Omental fat pad (tissue), 4 donors: Measurements from ENCODE around the gene RAB6C. TPM values are rescaled to one million over a fixed set of nuclear protein-coding genes. Genes with fewer than 3 reads are reported as not detected.
"Not testable (repeated sequence)": the region's sequence is repeated elsewhere in the genome, so short reads cannot be mapped to it uniquely, and the experiment has no call there.

ENCODE experiments used
- ATAC-seq: fragments of 150-250 bp; one replicate; pipeline ENCODE4 v1.9.1; 2016; ENCODE audit warnings: mild to moderate bottlenecking, moderate library complexity; ENCODE audit not compliant: low FRiP score
- DNase-seq: peaks from one replicate; pipeline ENCODE4 v3.0.0-alpha.2; 2019; ENCODE audit warnings: low spot score
- total RNA-seq, 4 donors: library from RNA; depleted of rRNA; stranded (reverse); fragments of >200 nt; gene quantifications; one replicate each; pipeline ENCODE4 v1.1.0, GENCODE V29; 2016
- TF ChIP-seq, protein P1 (sequence below), 3 donors: fragments of 450-650 bp; IDR thresholded peaks; one replicate each; pipeline ENCODE4 v1.5.1; 2016 to 2017; ENCODE audit warnings: antibody characterized with exemption in 3 of 3, mild to moderate bottlenecking in 3 of 3, moderate library complexity in 2 of 3

The RAB6C gene
- under 1 TPM in 1 of 4 donors, not detected in 3; 0.19 TPM for total RNA-seq

DNA sequence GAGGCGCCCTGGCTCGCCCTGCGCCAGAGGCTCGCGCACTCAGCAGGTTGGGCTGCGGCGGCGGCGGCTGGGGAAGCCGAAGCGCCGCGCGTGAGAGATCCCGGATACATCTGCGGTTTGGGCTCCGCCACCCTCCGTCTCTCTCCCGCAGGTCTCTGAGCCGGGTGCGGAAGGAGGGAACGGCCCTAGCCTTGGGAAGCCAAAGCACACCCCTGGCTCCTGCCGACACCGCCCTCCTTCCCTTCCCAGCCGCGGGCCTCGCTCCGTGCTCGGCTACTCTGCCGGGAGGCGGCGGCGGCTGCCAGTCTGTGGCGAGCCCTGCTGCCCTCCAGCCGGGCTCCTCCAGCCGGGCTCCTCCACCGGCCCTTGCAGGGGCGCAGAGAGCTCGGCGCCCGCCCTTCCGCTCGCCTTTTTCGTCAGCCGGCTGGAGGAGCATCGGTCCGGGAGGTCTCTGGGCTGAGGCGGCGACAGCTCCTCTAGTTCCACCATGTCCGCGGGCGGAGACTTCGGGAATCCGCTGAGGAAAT is at the start of gene RAB6C:
RAB6C (plus strand) TSS at position 38 of the 527 bp plus-strand sequence; CDS start at position 488, 450 bp downstream.
- ATAC-seq = peak; percentile 85
- DNase-seq = not testable (repeated sequence)

DNA sequence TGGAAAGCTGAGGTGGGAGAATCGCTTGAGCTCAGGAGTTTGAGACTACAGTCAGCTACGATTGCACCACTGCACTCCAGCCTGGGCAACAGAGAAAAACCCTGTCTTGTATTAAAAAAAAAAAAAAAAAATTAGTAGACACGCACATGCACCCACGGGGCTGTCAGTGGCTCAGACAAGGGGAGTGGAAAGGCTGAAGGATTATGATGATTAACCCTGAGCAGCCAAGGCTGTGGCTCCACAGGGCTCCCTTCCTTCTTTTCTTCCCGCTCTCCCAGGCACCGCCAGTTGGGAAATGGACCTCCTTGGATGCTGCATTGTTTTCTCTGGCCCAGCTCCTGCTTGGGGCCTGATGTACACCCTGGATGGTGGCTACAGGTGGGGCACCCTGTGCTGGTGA is 49.0 kb upstream of the RAB6C start:
- TF ChIP-seq, protein P1, sequence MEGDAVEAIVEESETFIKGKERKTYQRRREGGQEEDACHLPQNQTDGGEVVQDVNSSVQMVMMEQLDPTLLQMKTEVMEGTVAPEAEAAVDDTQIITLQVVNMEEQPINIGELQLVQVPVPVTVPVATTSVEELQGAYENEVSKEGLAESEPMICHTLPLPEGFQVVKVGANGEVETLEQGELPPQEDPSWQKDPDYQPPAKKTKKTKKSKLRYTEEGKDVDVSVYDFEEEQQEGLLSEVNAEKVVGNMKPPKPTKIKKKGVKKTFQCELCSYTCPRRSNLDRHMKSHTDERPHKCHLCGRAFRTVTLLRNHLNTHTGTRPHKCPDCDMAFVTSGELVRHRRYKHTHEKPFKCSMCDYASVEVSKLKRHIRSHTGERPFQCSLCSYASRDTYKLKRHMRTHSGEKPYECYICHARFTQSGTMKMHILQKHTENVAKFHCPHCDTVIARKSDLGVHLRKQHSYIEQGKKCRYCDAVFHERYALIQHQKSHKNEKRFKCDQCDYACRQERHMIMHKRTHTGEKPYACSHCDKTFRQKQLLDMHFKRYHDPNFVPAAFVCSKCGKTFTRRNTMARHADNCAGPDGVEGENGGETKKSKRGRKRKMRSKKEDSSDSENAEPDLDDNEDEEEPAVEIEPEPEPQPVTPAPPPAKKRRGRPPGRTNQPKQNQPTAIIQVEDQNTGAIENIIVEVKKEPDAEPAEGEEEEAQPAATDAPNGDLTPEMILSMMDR (IDR thresholded peaks at IDR 0.05) = no peak
- ATAC-seq (no peak), DNase-seq (no peak)

DNA sequence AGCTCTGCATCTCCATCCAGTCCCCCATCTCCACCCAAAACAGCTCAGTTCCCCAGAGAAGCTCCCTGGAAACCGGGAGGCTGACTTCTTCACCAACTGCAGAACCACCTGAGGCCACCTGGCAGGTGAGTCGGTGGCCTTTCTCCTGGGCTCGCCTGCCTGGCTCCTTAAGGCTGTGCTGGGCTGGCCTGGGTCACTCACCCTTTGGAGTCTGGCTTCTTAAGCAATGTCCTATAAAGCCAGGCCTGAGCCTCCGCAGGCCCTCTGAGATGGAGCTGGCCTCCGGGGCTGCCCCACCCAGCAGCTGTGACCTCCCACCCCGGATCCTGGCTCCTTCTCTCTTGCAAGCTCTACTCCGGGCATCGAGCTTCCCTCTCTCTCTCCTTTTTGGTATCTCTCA is 46.1 kb upstream of the RAB6C start:
- not testable (repeated sequence) for DNase-seq, ATAC-seq

DNA sequence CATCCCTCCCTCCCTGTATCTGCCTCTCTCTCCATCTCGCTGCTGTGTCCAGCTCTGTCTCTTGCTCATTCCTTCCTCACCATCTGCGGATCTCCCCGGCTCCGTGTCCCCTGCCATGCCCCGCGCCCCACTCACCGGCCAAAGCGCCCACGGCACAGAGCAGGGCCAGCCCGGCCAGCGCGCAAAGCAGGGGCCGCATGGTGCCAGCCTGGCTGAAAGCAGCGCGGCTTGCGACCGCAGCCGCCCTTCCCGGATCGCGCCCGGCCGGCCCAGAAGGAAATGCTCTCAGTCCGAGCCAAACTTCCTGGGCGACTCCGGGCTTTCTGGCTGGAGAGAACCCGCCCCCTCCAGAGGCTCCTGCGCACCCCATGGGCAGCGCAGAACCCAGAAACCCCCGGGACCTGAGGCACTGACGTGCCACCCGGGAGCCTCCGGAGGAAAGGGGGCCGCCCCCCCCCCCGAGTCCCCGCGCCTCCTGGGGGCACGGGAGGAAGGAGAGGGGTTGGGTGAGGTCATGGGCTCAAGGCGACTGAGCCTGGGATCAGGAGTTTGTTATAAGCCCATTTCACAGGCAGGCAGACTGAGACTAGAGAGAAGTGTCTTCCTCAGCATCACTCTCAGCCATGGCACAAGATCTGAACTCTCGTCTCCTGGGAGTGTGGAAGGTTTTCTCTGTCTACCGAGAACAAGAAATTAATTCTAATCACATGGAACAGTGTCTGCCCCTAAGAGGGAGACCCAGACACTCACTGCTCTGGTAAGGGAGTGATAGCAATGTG is 45.2 kb upstream of the RAB6C start:
- ATAC-seq (no peak), DNase-seq (no peak)
- TF ChIP-seq, protein P1 (IDR thresholded peaks at IDR 0.05) = no peak

DNA sequence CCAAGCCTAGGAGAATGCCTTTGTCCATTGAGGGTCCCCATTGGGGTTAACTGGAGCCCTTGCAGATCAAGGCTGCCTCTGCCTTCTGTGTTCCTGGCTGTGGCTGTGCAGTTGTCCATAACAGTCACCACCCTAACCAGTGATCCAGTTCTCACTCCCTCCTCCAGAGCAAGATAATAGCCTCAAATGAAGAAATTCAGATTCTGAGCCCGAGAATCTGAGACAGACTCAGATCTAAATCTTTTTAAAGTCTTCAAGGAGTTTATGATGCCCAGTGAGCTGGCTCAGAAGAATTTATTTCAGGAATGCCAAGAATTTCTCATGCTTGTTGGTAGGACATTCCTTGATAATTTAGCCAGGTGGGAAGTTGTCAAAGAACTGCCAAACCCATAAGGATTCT is 44.3 kb upstream of the RAB6C start:
- TF ChIP-seq, protein P1 (IDR thresholded peaks at IDR 0.05) = no peak
- ATAC-seq (no peak), DNase-seq (no peak)

DNA sequence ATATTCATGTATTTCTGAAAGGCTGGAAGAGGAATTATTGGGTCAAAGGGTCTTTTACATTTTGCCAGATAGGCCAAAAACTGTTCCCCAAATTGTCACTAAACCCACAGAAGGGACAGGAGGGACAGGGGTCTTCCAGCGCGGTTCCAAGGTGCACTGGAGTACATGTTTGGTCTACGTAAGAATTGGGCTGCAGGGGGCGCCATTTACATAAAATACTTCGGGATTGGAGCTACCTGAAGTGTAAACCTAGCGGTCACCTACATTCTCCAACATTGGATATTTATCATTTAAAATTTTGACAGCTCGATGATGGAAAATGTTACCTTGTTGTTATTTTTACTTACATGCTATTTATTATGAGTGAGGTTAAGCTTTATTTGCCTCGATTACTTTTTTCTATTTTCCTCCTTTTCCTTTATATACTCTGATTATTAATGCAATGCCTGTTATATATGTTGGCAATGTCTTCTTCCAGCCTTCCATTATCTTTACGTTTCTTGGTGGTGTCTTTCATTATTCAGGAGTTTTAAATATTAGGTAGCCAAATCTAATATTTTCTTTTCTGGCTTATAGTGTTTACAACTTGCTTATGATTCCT is 43.0 kb upstream of the RAB6C start:
- DNase-seq (no peak), ATAC-seq (no peak)
- TF ChIP-seq, protein P1 (IDR thresholded peaks at IDR 0.05) = no peak

DNA sequence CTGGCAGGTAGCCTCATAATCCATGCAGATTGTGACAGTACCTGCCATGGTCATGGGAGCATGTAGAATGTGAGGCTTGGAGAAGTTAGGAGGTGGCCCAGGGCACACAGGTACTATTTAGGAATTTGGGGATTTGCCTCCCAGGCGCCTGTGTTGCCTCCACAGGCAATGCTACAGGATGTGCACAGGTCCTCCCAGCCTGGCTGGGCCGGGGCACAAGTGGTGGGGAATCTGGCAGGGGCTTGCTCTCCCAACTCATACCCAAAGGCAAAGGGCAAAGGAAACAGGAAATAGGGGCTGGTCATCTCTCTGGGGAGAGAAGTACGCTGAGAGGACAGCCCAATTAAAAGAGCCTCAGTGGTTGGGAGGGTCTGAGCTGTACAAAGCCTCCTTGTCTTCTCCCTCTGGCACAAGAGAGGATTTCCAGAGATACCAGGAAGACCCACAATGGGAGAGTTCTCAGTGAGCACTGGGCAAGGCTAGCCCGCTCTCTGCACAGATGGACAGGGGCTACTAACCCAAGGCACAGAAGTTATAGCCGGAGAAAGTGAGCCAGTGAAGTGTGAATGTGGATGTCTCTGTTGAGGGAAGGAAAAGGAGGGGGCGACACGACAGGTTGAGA is 40.5 kb upstream of the RAB6C start:
- DNase-seq, ATAC-seq: not testable (repeated sequence)

DNA sequence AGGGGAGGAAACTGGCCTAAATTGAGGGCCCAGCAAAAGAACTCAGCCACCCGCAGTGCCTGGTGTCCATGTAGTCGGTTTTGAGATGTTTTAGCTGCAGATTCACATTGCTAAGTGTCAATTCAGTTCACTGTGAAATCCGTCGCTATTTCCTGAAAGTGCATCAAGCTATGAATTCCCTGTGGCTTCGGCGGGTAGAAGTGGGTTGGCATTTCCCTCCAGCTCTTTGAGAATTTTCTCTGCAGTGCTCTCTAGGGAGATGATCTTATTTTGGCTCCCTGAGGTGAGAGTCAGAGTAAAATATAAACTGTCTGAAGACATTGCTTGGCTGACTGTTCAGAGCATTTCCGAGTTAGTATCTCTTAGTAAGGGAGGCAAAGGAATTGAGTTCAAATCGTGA is 36.0 kb upstream of the RAB6C start:
- not testable (repeated sequence) for DNase-seq, ATAC-seq

DNA sequence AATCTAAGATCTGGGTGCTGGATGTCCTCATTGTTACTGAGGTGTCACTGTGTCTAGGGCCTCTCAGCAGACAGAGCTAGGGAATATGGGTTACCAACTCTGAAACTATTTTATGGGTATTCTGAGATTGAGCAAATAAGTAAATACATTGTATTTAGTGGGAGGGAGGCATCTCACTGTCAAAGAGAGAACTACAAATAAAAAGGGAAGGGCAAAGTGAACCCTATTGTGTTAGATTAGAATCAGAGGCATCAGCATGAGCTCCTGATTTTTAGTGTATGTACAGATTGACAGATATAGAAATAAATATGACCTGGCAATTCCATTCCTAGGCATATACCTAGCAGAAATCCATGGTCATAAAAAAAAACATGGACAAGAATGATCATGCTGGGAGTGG is 33.9 kb upstream of the RAB6C start:
- ATAC-seq (no peak), DNase-seq (no peak)
- TF ChIP-seq, protein P1 (IDR thresholded peaks at IDR 0.05) = no peak

DNA sequence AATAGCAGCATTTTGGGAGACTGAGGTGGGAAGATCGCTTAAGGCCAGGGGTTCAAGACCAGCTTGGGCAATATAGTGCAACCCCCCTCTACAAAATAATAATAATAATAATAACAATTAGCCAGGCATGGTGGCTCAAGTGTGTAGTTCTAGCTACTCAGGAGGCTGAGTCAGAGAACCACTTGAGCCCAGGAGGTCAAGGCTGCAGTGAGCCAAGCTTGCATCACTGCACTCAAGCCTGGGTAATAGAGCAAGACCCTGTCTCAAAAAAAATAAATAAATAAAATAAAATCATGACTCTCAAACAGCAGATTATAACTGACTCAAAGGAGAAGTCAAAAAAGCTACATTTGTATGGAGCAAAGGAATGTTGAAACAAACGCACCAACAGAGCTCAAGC is 31.8 kb upstream of the RAB6C start:
- peak; percentile 54 for ATAC-seq
- not testable (repeated sequence) for DNase-seq

DNA sequence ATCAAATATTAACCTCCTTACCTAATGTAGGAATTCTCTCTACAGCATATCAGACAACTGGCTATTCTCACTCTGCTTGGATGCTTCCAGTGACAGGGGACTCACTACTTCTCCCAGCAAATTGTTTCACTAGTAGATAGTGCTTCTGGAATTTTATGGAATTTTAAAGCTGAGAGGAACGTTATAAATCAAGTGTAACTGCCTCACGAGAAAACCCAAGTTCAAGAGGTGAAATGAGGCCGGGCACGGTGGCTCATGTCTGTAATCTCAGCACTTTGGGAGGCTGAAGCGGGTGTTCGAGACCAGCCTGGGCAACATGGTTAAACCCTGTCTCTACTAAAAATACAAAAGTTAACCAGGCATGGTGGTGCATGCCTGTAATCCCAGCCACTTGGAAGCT is 23.3 kb upstream of the RAB6C start:
- ATAC-seq = not testable (repeated sequence)

More for the DNA sequence above, 23.3 kb upstream of the RAB6C start:
- not testable (repeated sequence) for DNase-seq
